RKO (cell line): ENCODE results near the gene FAM186B.
A peak's percentile ranks its signal among the peaks of the same experiment; 100 is the strongest.

Source experiments
- DNase-seq: peaks from one replicate; pipeline ENCODE4 v3.0.0-alpha.2; 2016; ENCODE audit warnings: low spot score

Gene FAM186B

GRCh38 chr12:49567611-49568441 lies 37.6 kb downstream of the FAM186B start, which contains the start of gene MCRS1:
Gene MCRS1, minus strand, starts transcription at chr12:49568142. Its CDS starts 1,411 bp downstream, at chr12:49566731.
- peak; percentile 93 for DNase-seq

GRCh38 chr12:49567302-49567610 lies 38.2 kb downstream of the FAM186B start:
- DNase-seq = peak; percentile 18

- DNase-seq = no peak
Observed at GRCh38 chr12:49566361-49566760, 39.1 kb downstream of the FAM186B start.

GRCh38 chr12:49565406-49566265 lies 39.8 kb downstream of the FAM186B start:
- DNase-seq = no peak

- no peak for DNase-seq
Observed at GRCh38 chr12:49564686-49565405, 40.6 kb downstream of the FAM186B start.

GRCh38 chr12:49563951-49564685 lies 41.3 kb downstream of the FAM186B start:
- DNase-seq = no peak

GRCh38 chr12:49562831-49563230 lies 42.6 kb downstream of the FAM186B start:
- no peak for DNase-seq

- no peak for DNase-seq
Observed at GRCh38 chr12:49562233-49562632, 43.2 kb downstream of the FAM186B start.

- no peak for DNase-seq
Observed at GRCh38 chr12:49560695-49561094, 44.7 kb downstream of the FAM186B start.

GRCh38 chr12:49559011-49559675 lies 46.3 kb downstream of the FAM186B start:
- no peak for DNase-seq

- no peak for DNase-seq
Observed at GRCh38 chr12:49558526-49558925, 46.9 kb downstream of the FAM186B start.

- no peak for DNase-seq
Observed at GRCh38 chr12:49557917-49558215, 47.6 kb downstream of the FAM186B start.

- no peak for DNase-seq
Observed at GRCh38 chr12:49557187-49557916, 48.1 kb downstream of the FAM186B start.

GRCh38 chr12:49556391-49557186 lies 48.9 kb downstream of the FAM186B start:
- no peak for DNase-seq

GRCh38 chr12:49555631-49556390 lies 49.6 kb downstream of the FAM186B start:
- DNase-seq = no peak

GRCh38 chr12:49554266-49554665 lies 51.2 kb downstream of the FAM186B start:
- no peak for DNase-seq

GRCh38 chr12:49553512-49554088 lies 51.8 kb downstream of the FAM186B start:
- DNase-seq = peak; percentile 44

GRCh38 chr12:49552899-49553298 lies 52.5 kb downstream of the FAM186B start:
- DNase-seq = no peak

- no peak for DNase-seq
Observed at GRCh38 chr12:49552425-49552824, 53.0 kb downstream of the FAM186B start.
